ENCODE results near the gene CD40. TPM values are rescaled to one million over a fixed set of nuclear protein-coding genes. Genes with fewer than 3 reads are reported as not detected.

Gene CD40
- total RNA-seq, 1 experiment from 2014 or later: 7.8 TPM

DNA sequence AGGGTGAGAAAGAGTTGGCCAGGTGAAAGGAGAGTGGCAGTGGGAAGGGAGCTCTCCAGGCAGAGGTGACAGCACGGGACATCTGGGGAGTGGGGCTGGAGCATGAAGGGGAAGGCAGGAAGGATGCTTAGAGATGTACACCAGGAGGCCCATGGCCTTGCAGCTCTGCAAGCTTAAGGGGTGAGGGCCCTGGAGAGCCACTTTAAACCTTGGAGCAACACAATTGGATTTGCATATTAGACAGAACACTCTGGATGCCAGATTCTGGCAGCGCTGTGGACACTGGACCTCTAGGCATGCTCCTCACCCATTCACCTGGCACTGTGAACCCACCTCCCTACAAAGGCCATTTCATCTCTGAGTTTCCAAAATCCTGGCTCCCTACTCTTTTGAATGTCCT is 3.7 kb upstream of the CD40 start:
- Histone ChIP-seq H4K8ac (replicated peaks; ENCODE audit: insufficient read length, low read depth, low read length) (no peak overlapping the region), H3K27ac (ENCODE audit: insufficient read length, low read depth, low read length) (no peak overlapping the region), H4K91ac (ENCODE audit: insufficient read length, low read depth, low read length) (no peak overlapping the region), H3K9me3 (ENCODE audit: control insufficient read depth, low read depth, low read length) (no peaks in the 10 kb centered on the region), H3K9ac (ENCODE audit: extremely low read depth, insufficient read length, low read length) (no peak overlapping the region), H3K14ac (ENCODE audit: insufficient read depth, low read length) (no peak overlapping the region), H2AK5ac (ENCODE audit: insufficient read length, low read length) (no peak overlapping the region), H2AFZ (ENCODE audit: low read length) (no peak overlapping the region), H3K23ac (ENCODE audit: insufficient read length, low read depth, low read length) (no peak overlapping the region), H3K23me2 (ENCODE audit: insufficient read length, low read depth, low read length, poor library complexity, severe bottlenecking) (peaks cover 5% of the 10 kb centered on the region), H3K18ac (ENCODE audit: insufficient read length, low read depth, low read length) (no peak overlapping the region), H4K5ac (ENCODE audit: insufficient read length, low read depth, low read length) (no peak overlapping the region), H3K4ac (ENCODE audit: low read depth, low read length) (no peak overlapping the region), H4K20me1 (ENCODE audit: control insufficient read depth, insufficient read depth, insufficient read length) (no peaks in the 10 kb centered on the region), H2BK20ac (ENCODE audit: low read depth, low read length, poor library complexity, severe bottlenecking) (no peak overlapping the region), H2BK15ac (ENCODE audit: low read depth, low read length) (no peak overlapping the region), H3K4me1 (ENCODE audit: insufficient read depth, low read length) (no peaks in the 10 kb centered on the region), H3K79me1 (ENCODE audit: insufficient read depth, low read depth, low read length, poor library complexity, severe bottlenecking) (no peaks in the 10 kb centered on the region), H3K4me2 (ENCODE audit: insufficient read depth, insufficient read length, low read length) (no peak overlapping the region), H2BK120ac (ENCODE audit: low read depth, low read length, poor library complexity, severe bottlenecking) (no peak overlapping the region), H2BK5ac (ENCODE audit: insufficient read length, low read length) (no peak overlapping the region), H3T11ph (ENCODE audit: low read length) (no peak overlapping the region), H3K56ac (ENCODE audit: insufficient read length, low read depth, low read length) (no peak overlapping the region), H2BK12ac (ENCODE audit: insufficient read length, low read depth, low read length) (no peak overlapping the region), H3K79me2 (ENCODE audit: insufficient read depth, low read length) (no peaks in the 10 kb centered on the region), H3K27me3 (ENCODE audit: insufficient read depth, low read length) (peaks cover 10% of the 10 kb centered on the region; the same call in 1 of the 2 replicates)
- TF ChIP-seq, protein P1, sequence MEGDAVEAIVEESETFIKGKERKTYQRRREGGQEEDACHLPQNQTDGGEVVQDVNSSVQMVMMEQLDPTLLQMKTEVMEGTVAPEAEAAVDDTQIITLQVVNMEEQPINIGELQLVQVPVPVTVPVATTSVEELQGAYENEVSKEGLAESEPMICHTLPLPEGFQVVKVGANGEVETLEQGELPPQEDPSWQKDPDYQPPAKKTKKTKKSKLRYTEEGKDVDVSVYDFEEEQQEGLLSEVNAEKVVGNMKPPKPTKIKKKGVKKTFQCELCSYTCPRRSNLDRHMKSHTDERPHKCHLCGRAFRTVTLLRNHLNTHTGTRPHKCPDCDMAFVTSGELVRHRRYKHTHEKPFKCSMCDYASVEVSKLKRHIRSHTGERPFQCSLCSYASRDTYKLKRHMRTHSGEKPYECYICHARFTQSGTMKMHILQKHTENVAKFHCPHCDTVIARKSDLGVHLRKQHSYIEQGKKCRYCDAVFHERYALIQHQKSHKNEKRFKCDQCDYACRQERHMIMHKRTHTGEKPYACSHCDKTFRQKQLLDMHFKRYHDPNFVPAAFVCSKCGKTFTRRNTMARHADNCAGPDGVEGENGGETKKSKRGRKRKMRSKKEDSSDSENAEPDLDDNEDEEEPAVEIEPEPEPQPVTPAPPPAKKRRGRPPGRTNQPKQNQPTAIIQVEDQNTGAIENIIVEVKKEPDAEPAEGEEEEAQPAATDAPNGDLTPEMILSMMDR (conservative IDR thresholded peaks at IDR 0.05): no peak
- Mint-ChIP-seq H3K4me1 (peaks cover 9 to 11% of the 10 kb centered on the region in 2 experiments), H3K9me3 (no peaks in the 10 kb centered on the region; a peak in 1 of 5 replicates), H3K36me3 (ENCODE audit: insufficient read depth in 1 of 3, low read depth in 3 of 3) (no peaks in the 10 kb centered on the region), H3K27me3 (ENCODE audit: low read depth) (peaks cover 74% of the 10 kb centered on the region), H3K27ac (no peak overlapping the region), H3K4me3 (no peak overlapping the region)
- no CpG with 5 or more reads among the region's 2 CpGs for WGBS (ENCODE audit: extremely low coverage, insufficient read length, low lambda C conversion rate)
- DNase-seq: no peak
